CD14-positive monocyte (primary cell): ENCODE data around the gene FFAR2. TPM values are rescaled to one million over a fixed set of nuclear protein-coding genes. Genes with fewer than 3 reads are reported as not detected.

Experiments
- DNase-seq, 3 donors: peaks; one replicate each; pipeline ENCODE4 v3.0.0-alpha.2; 2011 to 2022
- H2AFZ ChIP-seq: 2 replicates; pipeline ENCODE4 v1.6.0; 2012; ENCODE audit warnings: mild to moderate bottlenecking, low read depth, low read length, inconsistent platforms; ENCODE audit not compliant: insufficient read depth, poor library complexity, severe bottlenecking
- H3K27ac ChIP-seq, 2 donors: 1 replicate in 1 of 2; 2 replicates in 1 of 2; pipeline ENCODE4 v1.5.1; 2012 to 2013; ENCODE audit warnings: low read length in 2 of 2, control low read depth in 1 of 2, inconsistent platforms in 1 of 2, low read depth in 1 of 2, mild to moderate bottlenecking in 1 of 2
- H3K27me3 ChIP-seq, 2 donors: one replicate each; pipeline versions ENCODE4 v1.6.0 to v1.6.1; 2011 to 2013; ENCODE audit warnings: low read length in 2 of 2; ENCODE audit not compliant: control insufficient read depth in 2 of 2, insufficient read depth in 2 of 2
- H3K36me3 ChIP-seq, 2 donors: replicated peaks in 1 of 2; 1 replicate in 1 of 2; 2 replicates in 1 of 2; pipeline versions ENCODE4 v1.5.1 to v1.6.1; 2012 to 2013; ENCODE audit warnings: low read length in 2 of 2, control low read depth in 1 of 2, inconsistent platforms in 1 of 2, mild to moderate bottlenecking in 1 of 2; ENCODE audit not compliant: insufficient read depth in 2 of 2, control insufficient read depth in 1 of 2
- H3K4me1 ChIP-seq, 2 donors: 1 replicate in 1 of 2; 2 replicates in 1 of 2; pipeline versions ENCODE4 v1.5.1 to v1.6.1; 2012 to 2013; ENCODE audit warnings: low read length in 2 of 2, control low read depth in 1 of 2, inconsistent platforms in 1 of 2, mild to moderate bottlenecking in 1 of 2, moderate library complexity in 1 of 2; ENCODE audit not compliant: insufficient read depth in 2 of 2, control insufficient read depth in 1 of 2
- H3K4me2 ChIP-seq: replicated peaks from 2 replicates; pipeline ENCODE3; 2012; ENCODE audit warnings: low read length, moderate library complexity, mild to moderate bottlenecking; ENCODE audit not compliant: poor library complexity, severe bottlenecking; ENCODE audit errors: extremely low read depth
- H3K4me3 ChIP-seq, 3 experiments: fragments of 200-600 bp in 1 of 3; sonication (generic) in 1 of 3; replicated peaks in 1 of 3; 1 replicate in 2 of 3; 2 replicates in 1 of 3; pipeline ENCODE4 v1.5.1; 2011 to 2013; ENCODE audit warnings: low read length in 3 of 3, mild to moderate bottlenecking in 3 of 3, control low read depth in 2 of 3, low read depth in 2 of 3, inconsistent platforms in 1 of 3, moderate library complexity in 1 of 3
- H3K79me2 ChIP-seq: 2 replicates; pipeline ENCODE4 v1.6.0; 2012; ENCODE audit warnings: mild to moderate bottlenecking, control low read depth, inconsistent platforms, low read length, moderate library complexity; ENCODE audit not compliant: insufficient read depth
- H3K9ac ChIP-seq: 2 replicates; pipeline ENCODE4 v1.6.0; 2017; ENCODE audit warnings: low read length, mild to moderate bottlenecking; ENCODE audit not compliant: insufficient read depth, poor library complexity, severe bottlenecking
- H3K9me3 ChIP-seq, 2 donors: replicated peaks in 1 of 2; 1 replicate in 1 of 2; 2 replicates in 1 of 2; pipeline versions ENCODE4 v1.5.1 to v1.6.1; 2012 to 2013; ENCODE audit warnings: low read length in 2 of 2, control low read depth in 1 of 2; ENCODE audit not compliant: control insufficient read depth in 1 of 2, insufficient read depth in 1 of 2
- H4K20me1 ChIP-seq: 2 replicates; pipeline ENCODE4 v1.6.0; 2012; ENCODE audit warnings: mild to moderate bottlenecking, low read length, control low read depth, moderate library complexity; ENCODE audit not compliant: insufficient read depth
- H3K27ac Mint-ChIP-seq, 7 donors: one replicate each; pipeline ENCODE4 v1.8.0; 2020; ENCODE audit warnings: mild to moderate bottlenecking in 7 of 7, mixed read lengths in 7 of 7, moderate library complexity in 6 of 7, inconsistent platforms in 2 of 7
- H3K27me3 Mint-ChIP-seq, 3 donors: one replicate each; pipeline ENCODE4 v1.8.0; 2021 to 2022; ENCODE audit warnings: low read depth in 3 of 3, mild to moderate bottlenecking in 3 of 3, mixed read lengths in 3 of 3, moderate library complexity in 3 of 3, inconsistent platforms in 1 of 3
- H3K36me3 Mint-ChIP-seq, 2 donors: one replicate each; pipeline ENCODE4 v1.8.0; 2020; ENCODE audit warnings: mixed read lengths in 2 of 2, inconsistent platforms in 1 of 2, mild to moderate bottlenecking in 1 of 2
- H3K4me1 Mint-ChIP-seq: one replicate; pipeline ENCODE4 v1.8.0; 2020; ENCODE audit warnings: mild to moderate bottlenecking, mixed read lengths
- H3K4me3 Mint-ChIP-seq, 2 donors: one replicate each; pipeline ENCODE4 v1.8.0; 2020; ENCODE audit warnings: mild to moderate bottlenecking in 2 of 2, mixed read lengths in 2 of 2, moderate library complexity in 1 of 2
- H3K9me3 Mint-ChIP-seq, 7 donors: one replicate each; pipeline ENCODE4 v1.8.0; 2020 to 2022; ENCODE audit warnings: mixed read lengths in 7 of 7, mild to moderate bottlenecking in 6 of 7, moderate library complexity in 6 of 7, inconsistent platforms in 2 of 7
- CTCF ChIP-seq: fragments of 200-600 bp; IDR thresholded peaks from one replicate; pipeline ENCODE4 v1.8.0; 2022; ENCODE audit warnings: antibody characterized with exemption, mild to moderate bottlenecking
- WGBS: methylation state at CpG from one replicate; pipeline ENCODE4 v1.1.5; 2013; ENCODE audit warnings: missing lambda C conversion rate; ENCODE audit not compliant: insufficient coverage; 5-methylcytosine and 5-hydroxymethylcytosine counted together
- intact Hi-C, 2 donors: fragments of 100-400 bp; cut with micrococcal nuclease; formaldehyde crosslinking; loops; one replicate each; pipeline versions ENCODE4 v1.15.0 to v1.15.1; 2023
- polyA plus RNA-seq, 3 donors: library from polyadenylated mRNA; depleted of rRNA in 1 of 3; unstranded in 2 of 3; stranded (reverse) in 1 of 3; fragments of 300-500 nt in 2 of 3; fragments of >200 nt in 1 of 3; fragmentation: Illumina TruSeq in 2 of 3; gene quantifications; 1 replicate in 2 of 3; 2 replicates in 1 of 3; pipeline ENCODE4 v1.2.3, GENCODE V29; 2012 to 2021

Gene FFAR2
- polyA plus RNA-seq, 3 donors, result 5.7 to 38.7 (median 10.8) TPM

GRCh38 chr19:35433448-35433847, 14.6 kb upstream of the FFAR2 start:
- TF ChIP-seq CTCF, result no peak
- Mint-ChIP-seq H3K9me3 (peaks cover 0 to 3% (median 0%) of the 10 kb centered on the region in 7 donors), H3K4me3 (no peak overlapping the region), H3K27ac (peak overlapping the region; percentile 40 to 84 (median 80)), H3K36me3 (peaks cover 0 to 3% of the 10 kb centered on the region in 2 donors), H3K27me3 (peaks cover 1 to 6% (median 2%) of the 10 kb centered on the region in 3 donors), H3K4me1 (peaks cover 93% of the 10 kb centered on the region)
- H3K36me3 ChIP-seq, result no peaks in the 10 kb centered on the region
- no peaks in the 10 kb centered on the region for H4K20me1 ChIP-seq
- H3K27me3 ChIP-seq, result no peaks in the 10 kb centered on the region
- H3K27ac ChIP-seq, result no peak overlapping the region
- peak in 1 of 3 donors; percentile 31 for DNase-seq
- intact Hi-C loops, result loop anchor here in 1 of 2 donors (2.0 kb wide), 1 partner anchor 13 kb away; no protein-coding TSS in a partner anchor
- WGBS, result 81% methylated on average over 5 of the region's 7 CpGs
- H2AFZ ChIP-seq, result no peak overlapping the region
- H3K4me1 ChIP-seq, result peaks cover 87 to 90% of the 10 kb centered on the region in 2 donors
- H3K9me3 ChIP-seq, result no peaks in the 10 kb centered on the region
- no peak overlapping the region for H3K4me3 ChIP-seq
- no peaks in the 10 kb centered on the region for H3K79me2 ChIP-seq
- H3K9ac ChIP-seq, result no peak overlapping the region
- no peak overlapping the region for H3K4me2 ChIP-seq

- Mint-ChIP-seq H3K27me3 (peaks cover 5 to 15% (median 7%) of the 10 kb centered on the region in 3 donors), H3K27ac (peak overlapping the region; percentile 95 to 99 (median 96)), H3K36me3 (peaks cover 2 to 3% of the 10 kb centered on the region in 2 donors), H3K4me3 (peak overlapping the region; percentile 64 to 80), H3K9me3 (peaks cover 0 to 3% (median 0%) of the 10 kb centered on the region in 7 donors), H3K4me1 (peaks cover 96% of the 10 kb centered on the region)
- Histone ChIP-seq H3K9me3 (no peaks in the 10 kb centered on the region), H4K20me1 (no peaks in the 10 kb centered on the region), H3K36me3 (no peaks in the 10 kb centered on the region), H3K27me3 (no peaks in the 10 kb centered on the region), H3K27ac (peak overlapping the region; percentile 60 to 83), H3K4me3 (peak overlapping the region in 1 of 3 experiments; percentile 46), H2AFZ (no peak overlapping the region), H3K9ac (peak overlapping the region; percentile 33), H3K4me2 (peak overlapping the region; percentile 61), H3K4me1 (peaks cover 81 to 86% of the 10 kb centered on the region in 2 donors), H3K79me2 (no peaks in the 10 kb centered on the region)
- TF ChIP-seq CTCF, result no peak
- DNase-seq, result peak in 1 of 3 donors; percentile 52
- 100% methylated on average over 1 of the region's 3 CpGs for WGBS
- intact Hi-C loops, result loop anchor here in 1 of 2 donors (2.0 kb wide), 1 partner anchor 117 kb away; no protein-coding TSS in a partner anchor
These were observed 12.2 kb upstream of the FFAR2 start for GRCh38 chr19:35435896-35436295.
